Measurements from ENCODE around the gene SPIRE1. TPM values are rescaled to one million over a fixed set of nuclear protein-coding genes. Genes with fewer than 3 reads are reported as not detected.
A peak's percentile ranks its signal among the peaks of the same experiment; 100 is the strongest.

SPIRE1 gene
- total RNA-seq, 1 donor from 2014 or later, result 49.2 TPM

- Histone ChIP-seq H3K4me3 (ENCODE audit: low read depth, low read length) (no peak overlapping the region), H3K27me3 (ENCODE audit: control insufficient read depth, insufficient read depth, low read length) (no peaks in the 10 kb centered on the region), H3K36me3 (ENCODE audit: control insufficient read depth, insufficient read depth, low read length) (no peaks in the 10 kb centered on the region)
- TF ChIP-seq CTCF (IDR thresholded peaks at IDR 0.05; ENCODE audit: insufficient read depth, low read length, poor library complexity, severe bottlenecking), result no peak
- DNase-seq (ENCODE audit: low read depth), result no peak
These were observed 10.1 kb upstream of the SPIRE1 start for GRCh38 chr18:12668041-12668440.

DNA sequence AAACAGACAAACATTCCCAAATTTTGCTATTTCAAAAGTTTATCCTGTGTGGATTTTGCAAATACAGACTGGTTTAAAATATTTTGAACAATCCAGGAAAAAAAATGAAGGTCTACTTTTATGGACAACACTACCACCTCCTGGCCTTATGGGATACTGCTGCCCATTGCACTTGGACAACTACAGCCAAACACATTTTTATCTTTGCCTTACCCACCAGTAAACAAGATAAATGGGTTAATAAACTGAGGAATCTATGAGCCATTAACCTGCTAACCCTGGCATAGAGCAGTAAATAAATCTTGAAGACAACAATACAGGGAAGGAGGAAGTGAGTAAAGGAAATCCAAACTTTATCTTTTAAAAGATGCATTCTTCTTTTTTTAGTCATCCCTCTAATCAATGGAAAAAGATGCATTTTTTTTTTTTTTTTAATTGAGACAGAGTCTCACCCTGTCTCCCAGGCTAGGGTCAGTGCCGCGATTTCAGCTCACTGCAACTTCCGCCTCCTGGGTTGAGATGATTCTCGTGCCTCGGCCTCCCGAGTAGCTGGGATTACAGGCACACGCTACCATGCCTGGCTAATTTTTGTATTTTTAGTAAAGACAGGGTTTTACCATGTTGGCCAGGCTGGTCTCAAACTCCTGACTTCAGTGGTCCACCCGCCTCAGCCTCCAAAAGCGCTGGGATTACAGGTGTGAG is 2.1 kb upstream of the SPIRE1 start:
- no peak for DNase-seq (ENCODE audit: low read depth)
- Histone ChIP-seq H3K4me3 (ENCODE audit: low read depth, low read length) (no peak overlapping the region), H3K36me3 (ENCODE audit: control insufficient read depth, insufficient read depth, low read length) (no peaks in the 10 kb centered on the region), H3K27me3 (ENCODE audit: control insufficient read depth, insufficient read depth, low read length) (no peaks in the 10 kb centered on the region)
- TF ChIP-seq CTCF (IDR thresholded peaks at IDR 0.05; ENCODE audit: insufficient read depth, low read length, poor library complexity, severe bottlenecking), result peak; percentile 84

- peak overlapping the region; percentile 91 for H3K4me3 ChIP-seq (ENCODE audit: low read depth, low read length)
- no peaks in the 10 kb centered on the region for H3K36me3 ChIP-seq (ENCODE audit: control insufficient read depth, insufficient read depth, low read length)
- TF ChIP-seq CTCF (IDR thresholded peaks at IDR 0.05; ENCODE audit: insufficient read depth, low read length, poor library complexity, severe bottlenecking), result no peak
- DNase-seq (ENCODE audit: low read depth), result no peak
- H3K27me3 ChIP-seq (ENCODE audit: control insufficient read depth, insufficient read depth, low read length), result no peaks in the 10 kb centered on the region
These were observed 675 bp upstream of the SPIRE1 start for GRCh38 chr18:12658426-12659138.

DNA sequence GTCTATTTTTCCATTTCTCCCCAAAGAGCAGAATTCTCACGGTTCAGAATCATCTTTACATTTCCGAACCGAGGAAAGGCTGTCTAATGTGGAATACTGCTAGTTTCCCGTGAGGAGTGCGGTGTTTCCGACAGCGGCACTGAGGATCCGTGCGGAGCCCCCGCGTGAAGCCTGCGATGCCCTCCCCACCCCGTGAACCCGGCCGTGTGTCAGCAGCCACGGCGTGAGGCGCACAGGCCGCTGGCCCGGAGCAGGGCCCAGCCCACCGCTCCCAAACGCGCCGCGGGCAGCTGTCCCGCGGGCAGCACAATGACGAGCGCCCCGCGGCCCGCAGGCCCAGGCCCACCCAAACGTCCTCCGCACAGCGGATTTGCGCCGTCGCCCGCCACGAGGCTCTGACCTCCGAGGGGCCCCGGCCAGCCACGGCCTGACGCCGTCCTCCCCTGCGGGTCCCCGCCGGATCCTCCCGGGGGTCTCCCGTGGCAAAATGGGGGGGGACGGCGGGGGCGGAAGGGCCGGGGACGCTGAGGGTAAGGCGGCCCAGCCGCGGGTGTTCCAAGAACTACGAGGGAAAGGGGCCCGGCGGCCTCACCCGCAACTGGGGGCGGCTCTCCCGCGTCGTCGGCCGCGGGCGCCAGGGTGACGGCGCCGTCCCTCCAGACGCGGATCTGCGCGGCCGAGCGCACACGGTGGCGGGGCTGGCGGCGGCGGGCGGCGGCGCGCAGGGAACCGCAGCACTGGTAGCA is 796 bp downstream of the SPIRE1 start:
- H3K4me3 ChIP-seq (ENCODE audit: low read depth, low read length), result peak overlapping the region; percentile 91
- no peaks in the 10 kb centered on the region for H3K36me3 ChIP-seq (ENCODE audit: control insufficient read depth, insufficient read depth, low read length)
- no peak for TF ChIP-seq CTCF (IDR thresholded peaks at IDR 0.05; ENCODE audit: insufficient read depth, low read length, poor library complexity, severe bottlenecking)
- no peak for DNase-seq (ENCODE audit: low read depth)
- H3K27me3 ChIP-seq (ENCODE audit: control insufficient read depth, insufficient read depth, low read length), result no peaks in the 10 kb centered on the region

GRCh38 chr18:12656605-12656937 is 1.3 kb downstream of the SPIRE1 start:
- H3K4me3 ChIP-seq (ENCODE audit: low read depth, low read length), result peak overlapping the region; percentile 91
- no peaks in the 10 kb centered on the region for H3K27me3 ChIP-seq (ENCODE audit: control insufficient read depth, insufficient read depth, low read length)
- DNase-seq (ENCODE audit: low read depth), result no peak
- no peaks in the 10 kb centered on the region for H3K36me3 ChIP-seq (ENCODE audit: control insufficient read depth, insufficient read depth, low read length)
- no peak for TF ChIP-seq CTCF (IDR thresholded peaks at IDR 0.05; ENCODE audit: insufficient read depth, low read length, poor library complexity, severe bottlenecking)
